IMR-90 (cell line): Measurements from ENCODE around the gene EFHC1.

Source experiments
- BHLHE40 ChIP-seq: fragments of 150-350 bp; IDR thresholded peaks from 2 replicates; pipeline ENCODE4 v1.6.1; 2016; ENCODE audit warnings: mild to moderate bottlenecking, low read depth, low read length
- CHD1 ChIP-seq: IDR thresholded peaks from 2 replicates; pipeline ENCODE4 v1.6.1; 2012; ENCODE audit warnings: low read depth, low read length, improper control_type of control experiment
- CTCF ChIP-seq: conservative IDR thresholded peaks from 2 replicates; pipeline ENCODE4 v1.5.1; 2012; ENCODE audit warnings: mild to moderate bottlenecking, low read depth, low read length, improper control_type of control experiment
- ELK1 ChIP-seq: fragments of 150-350 bp; IDR thresholded peaks from 2 replicates; pipeline ENCODE4 v1.6.1; 2016; ENCODE audit warnings: low read depth, mild to moderate bottlenecking, low read length, moderate library complexity, borderline replicate concordance
- FOS ChIP-seq: fragments of 150-350 bp; IDR thresholded peaks from 2 replicates; pipeline ENCODE4 v1.6.1; 2016; ENCODE audit warnings: low read depth, low read length
- MAZ ChIP-seq: IDR thresholded peaks from 2 replicates; pipeline ENCODE4 v1.6.1; 2012; ENCODE audit warnings: low read depth, mild to moderate bottlenecking, low read length, improper control_type of control experiment, moderate library complexity, borderline replicate concordance
- MXI1 ChIP-seq: IDR thresholded peaks from 2 replicates; pipeline ENCODE4 v1.6.1; 2012; ENCODE audit warnings: low read depth, mild to moderate bottlenecking, low read length, moderate library complexity, borderline replicate concordance
- POLR2A ChIP-seq: IDR thresholded peaks from 2 replicates; pipeline ENCODE4 v1.6.1; 2012; ENCODE audit warnings: mild to moderate bottlenecking, low read depth, low read length
- RFX5 ChIP-seq: IDR thresholded peaks from 2 replicates; pipeline ENCODE4 v1.8.0; 2012; ENCODE audit warnings: low read depth, mild to moderate bottlenecking, low read length, moderate library complexity
- SMC3 ChIP-seq: fragments of 150-350 bp; IDR thresholded peaks from 2 replicates; pipeline ENCODE4 v1.6.1; 2016; ENCODE audit warnings: low read depth, mild to moderate bottlenecking, antibody characterized with exemption, low read length, moderate library complexity

- TF ChIP-seq CTCF (no peak), MXI1 (no peak), MAZ (no peak), POLR2A (no peak), ELK1 (no peak), FOS (no peak), CHD1 (no peak), SMC3 (no peak), RFX5 (no peak), BHLHE40 (no peak)
Observed at GRCh38 chr6:52415917-52416628, 4.1 kb upstream of the EFHC1 start.
